Endothelial cell of umbilical vein (primary cell): ENCODE data around the gene DSE. TPM values are rescaled to one million over a fixed set of nuclear protein-coding genes. Genes with fewer than 3 reads are reported as not detected.

Source experiments
- BruUV-seq: library from RNA; stranded (reverse); fragments of 400-500 nt; replicated peaks from 2 replicates; lab custom pipeline; 2021; lab: Mats Ljungman, UMichigan
- CTCF ChIA-PET: fragments of 300-600, 350-600 bp; sonication (Branson Sonifier 250); formaldehyde crosslinking; loops from one replicate; lab custom pipeline; 2021; ENCODE audit warnings: antibody characterized with exemption, inconsistent platforms; lab: Charles Lee
- POLR2A ChIA-PET: fragments of 300-600, 350-600 bp; sonication (Branson Sonifier 250); formaldehyde crosslinking; loops from one replicate; lab custom pipeline; 2021; ENCODE audit warnings: antibody characterized with exemption, inconsistent platforms; lab: Charles Lee
- DNase-seq: peaks from one replicate; pipeline ENCODE4 v3.0.0-alpha.2; 2011; ENCODE audit warnings: low read depth, low spot score
- FAIRE-seq: peaks from 2 replicates; lab custom pipeline; 2011; peaks lifted over from hg19 to GRCh38; lab: Jason Lieb, UNC
- H2AFZ ChIP-seq: 2 replicates; pipeline ENCODE4 v1.6.0; 2012; ENCODE audit warnings: low read depth, low read length, control low read depth, inconsistent platforms
- H3K27ac ChIP-seq: 2 replicates; pipeline ENCODE4 v1.5.1; 2011; ENCODE audit warnings: low read depth, mild to moderate bottlenecking, control low read depth, low read length, moderate library complexity; ENCODE audit not compliant: insufficient read depth
- H3K27me3 ChIP-seq, 2 experiments: 2 replicates each; pipeline versions ENCODE4 v1.6.0 to v1.6.1; 2011; ENCODE audit warnings: low read length in 2 of 2, mixed read lengths in 1 of 2; ENCODE audit not compliant: control insufficient read depth in 2 of 2, insufficient read depth in 2 of 2
- H3K36me3 ChIP-seq, 2 experiments: 2 replicates in 1 of 2; 3 replicates in 1 of 2; pipeline ENCODE4 v1.5.1; 2011; ENCODE audit warnings: low read length in 2 of 2, mild to moderate bottlenecking in 1 of 2, moderate library complexity in 1 of 2; ENCODE audit not compliant: control insufficient read depth in 2 of 2, insufficient read depth in 2 of 2; ENCODE audit errors: extremely low read depth in 1 of 2
- H3K4me1 ChIP-seq: 3 replicates; pipeline ENCODE4 v1.5.1; 2011; ENCODE audit warnings: mild to moderate bottlenecking, low read length; ENCODE audit not compliant: control insufficient read depth, insufficient read depth; ENCODE audit errors: extremely low read depth
- H3K4me2 ChIP-seq: 2 replicates; pipeline ENCODE4 v1.6.1; 2011; ENCODE audit warnings: low read length, control low read depth, mixed read lengths; ENCODE audit not compliant: insufficient read depth
- H3K4me3 ChIP-seq, 3 experiments: fragments of 200-600 bp in 1 of 3; sonication (generic), shearing (Covaris generic) in 1 of 3; replicated peaks in 1 of 3; 2 replicates each; pipeline ENCODE4 v1.5.1; 2011 to 2016; ENCODE audit warnings: control low read depth in 3 of 3, low read length in 3 of 3, mild to moderate bottlenecking in 2 of 3, inconsistent platforms in 1 of 3, low read depth in 1 of 3, moderate library complexity in 1 of 3; ENCODE audit not compliant: insufficient read depth in 1 of 3
- H3K79me2 ChIP-seq: 2 replicates; pipeline ENCODE4 v1.6.0; 2012; ENCODE audit warnings: low read length, inconsistent platforms; ENCODE audit not compliant: control insufficient read depth, insufficient read depth
- H3K9ac ChIP-seq: replicated peaks from 2 replicates; pipeline ENCODE3; 2011; ENCODE audit warnings: low read length, control low read depth; ENCODE audit not compliant: insufficient read depth; ENCODE audit errors: extremely low read depth
- H3K9me1 ChIP-seq: replicated peaks from 3 replicates; pipeline ENCODE4 v1.6.0; 2011; ENCODE audit warnings: mild to moderate bottlenecking, low read length; ENCODE audit not compliant: control insufficient read depth, insufficient read depth; ENCODE audit errors: extremely low read depth
- H3K9me3 ChIP-seq: replicated peaks from 2 replicates; pipeline ENCODE4 v1.5.1; 2012; ENCODE audit warnings: low read length, inconsistent platforms; ENCODE audit not compliant: control insufficient read depth, insufficient read depth
- H4K20me1 ChIP-seq: replicated peaks from 2 replicates; pipeline ENCODE3; 2011; ENCODE audit warnings: mild to moderate bottlenecking, low read length; ENCODE audit not compliant: control insufficient read depth, insufficient read depth; ENCODE audit errors: extremely low read depth
- EZH2 ChIP-seq: IDR thresholded peaks from 2 replicates; pipeline ENCODE4 v1.6.1; 2012; ENCODE audit warnings: borderline replicate concordance, low read depth, mild to moderate bottlenecking, moderate library complexity, low read length, inconsistent platforms; ENCODE audit not compliant: severe bottlenecking
- FOS ChIP-seq: IDR thresholded peaks from 2 replicates; pipeline ENCODE4 v1.6.1; 2011; ENCODE audit warnings: mild to moderate bottlenecking, low read length, moderate library complexity, borderline replicate concordance; ENCODE audit not compliant: insufficient read depth
- GATA2 ChIP-seq: IDR thresholded peaks from 2 replicates; pipeline ENCODE4 v1.7.0; 2011; ENCODE audit warnings: low read depth, mild to moderate bottlenecking, moderate library complexity, mixed read lengths, low read length; ENCODE audit not compliant: insufficient read length, insufficient read depth
- JUN ChIP-seq: IDR thresholded peaks from 2 replicates; pipeline ENCODE4 v1.6.1; 2011; ENCODE audit warnings: borderline replicate concordance, low read depth; ENCODE audit not compliant: insufficient read length, insufficient read depth
- MYC ChIP-seq: IDR thresholded peaks from one replicate; pipeline ENCODE4 v1.6.1; 2011; ENCODE audit warnings: mild to moderate bottlenecking, low read depth, low read length
- POLR2A ChIP-seq: IDR thresholded peaks from 2 replicates; pipeline ENCODE4 v1.6.1; 2012; ENCODE audit warnings: low read depth, mild to moderate bottlenecking, control low read depth, low read length
- POLR2AphosphoS5 ChIP-seq: IDR thresholded peaks from 2 replicates; pipeline ENCODE4 v1.6.1; 2012; ENCODE audit warnings: low read depth, mild to moderate bottlenecking, control low read depth, low read length, moderate library complexity; ENCODE audit not compliant: insufficient read depth
- dilution Hi-C: fragments of 300-500 bp; cut with MboI; formaldehyde crosslinking; loops from one replicate; pipeline ENCODE4 v1.15.0; 2019; ENCODE audit warnings: low sequenced_read_pairs; ENCODE audit not compliant: extremely low pct_ligation_motif_present
- intact Hi-C: fragments of 100-400 bp; cut with micrococcal nuclease; formaldehyde crosslinking; loops from one replicate; pipeline ENCODE4 v1.10.0; 2022
- polyA plus RNA-seq, 4 experiments: library from polyadenylated mRNA; depleted of rRNA in 3 of 4; stranded (reverse) in 3 of 4; unstranded in 1 of 4; fragments of >200 nt; gene quantifications; 2 replicates each; pipeline versions ENCODE4 v1.2.1 to v1.2.3, GENCODE V29; 2011 to 2012; ENCODE audit warnings: missing spikeins in 1 of 4
- total RNA-seq: library from RNA; stranded (reverse); gene quantifications from 2 replicates; pipeline ENCODE4 v1.2.3, GENCODE V29; 2021
- TF ChIP-seq, protein P1 (sequence below): IDR thresholded peaks from 2 replicates; pipeline ENCODE4 v1.6.1; 2011; ENCODE audit not compliant: insufficient read depth, insufficient read length
- TF ChIP-seq, protein P2 (sequence below), 2 donors: IDR thresholded peaks; 1 replicate in 1 of 2; 2 replicates in 1 of 2; pipeline ENCODE4 v1.5.1; 2011; ENCODE audit warnings: low read length in 2 of 2, mild to moderate bottlenecking in 2 of 2, moderate library complexity in 2 of 2, control low read depth in 1 of 2, inconsistent platforms in 1 of 2, low read depth in 1 of 2; ENCODE audit not compliant: insufficient read depth in 1 of 2; ENCODE audit errors: extremely low read depth in 1 of 2

Gene DSE
- total and polyA plus RNA-seq, 2 donors (not counting 3 experiments of a cell fraction or from before 2014, with no cell fraction given), result 12.0 to 25.0 TPM

DNA sequence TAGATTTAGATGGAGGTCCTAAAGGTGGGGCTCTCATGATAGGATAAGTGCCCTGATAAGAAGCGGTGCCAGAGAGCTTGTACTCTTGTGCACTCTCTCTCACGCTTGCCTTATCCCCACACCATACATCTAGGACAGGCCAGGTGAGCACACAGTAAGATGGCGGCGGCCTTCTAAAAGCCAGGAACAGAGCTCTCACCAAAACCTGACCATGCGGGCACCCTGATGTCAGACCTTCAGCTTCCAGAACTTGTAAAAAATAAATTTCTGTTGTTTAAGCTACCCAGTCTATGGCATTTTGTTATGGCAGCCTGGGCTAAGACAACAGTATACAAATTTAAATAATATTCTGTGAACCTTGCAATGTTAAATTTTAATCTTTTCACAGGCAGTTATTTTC is 49.6 kb downstream of the DSE start:
- Histone ChIP-seq H3K36me3 (no peaks in the 10 kb centered on the region), H4K20me1 (no peaks in the 10 kb centered on the region), H3K27me3 (no peaks in the 10 kb centered on the region), H3K4me1 (no peaks in the 10 kb centered on the region), H3K4me2 (no peak overlapping the region), H3K27ac (no peak overlapping the region), H3K9me1 (no peaks in the 10 kb centered on the region), H3K4me3 (no peak overlapping the region), H2AFZ (no peak overlapping the region), H3K79me2 (no peaks in the 10 kb centered on the region), H3K9ac (no peak overlapping the region), H3K9me3 (no peaks in the 10 kb centered on the region)
- FAIRE-seq, result no peak
- TF ChIP-seq POLR2AphosphoS5 (no peak), GATA2 (no peak), POLR2A (no peak), FOS (no peak), JUN (no peak), MYC (no peak), EZH2 (no peak)
- TF ChIP-seq, protein P1, sequence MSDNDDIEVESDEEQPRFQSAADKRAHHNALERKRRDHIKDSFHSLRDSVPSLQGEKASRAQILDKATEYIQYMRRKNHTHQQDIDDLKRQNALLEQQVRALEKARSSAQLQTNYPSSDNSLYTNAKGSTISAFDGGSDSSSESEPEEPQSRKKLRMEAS, result no peak
- TF ChIP-seq, protein P2, sequence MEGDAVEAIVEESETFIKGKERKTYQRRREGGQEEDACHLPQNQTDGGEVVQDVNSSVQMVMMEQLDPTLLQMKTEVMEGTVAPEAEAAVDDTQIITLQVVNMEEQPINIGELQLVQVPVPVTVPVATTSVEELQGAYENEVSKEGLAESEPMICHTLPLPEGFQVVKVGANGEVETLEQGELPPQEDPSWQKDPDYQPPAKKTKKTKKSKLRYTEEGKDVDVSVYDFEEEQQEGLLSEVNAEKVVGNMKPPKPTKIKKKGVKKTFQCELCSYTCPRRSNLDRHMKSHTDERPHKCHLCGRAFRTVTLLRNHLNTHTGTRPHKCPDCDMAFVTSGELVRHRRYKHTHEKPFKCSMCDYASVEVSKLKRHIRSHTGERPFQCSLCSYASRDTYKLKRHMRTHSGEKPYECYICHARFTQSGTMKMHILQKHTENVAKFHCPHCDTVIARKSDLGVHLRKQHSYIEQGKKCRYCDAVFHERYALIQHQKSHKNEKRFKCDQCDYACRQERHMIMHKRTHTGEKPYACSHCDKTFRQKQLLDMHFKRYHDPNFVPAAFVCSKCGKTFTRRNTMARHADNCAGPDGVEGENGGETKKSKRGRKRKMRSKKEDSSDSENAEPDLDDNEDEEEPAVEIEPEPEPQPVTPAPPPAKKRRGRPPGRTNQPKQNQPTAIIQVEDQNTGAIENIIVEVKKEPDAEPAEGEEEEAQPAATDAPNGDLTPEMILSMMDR (IDR thresholded peaks at IDR 0.05; ENCODE audit: extremely low read depth in 1 of 2, insufficient read depth in 1 of 2, low read depth in 1 of 2, low read length in 2 of 2), result no peak
- ChIA-PET CTCF (interaction anchor here (1.0 to 2.9 kb wide), 3 partner anchors 18 to 24 kb away, joined by 3 to 9 read pairs (median 4); no protein-coding TSS in a partner anchor), POLR2A (no interaction called here)
- BruUV-seq, result no TSS peak
- dilution Hi-C loops (no loop called here), intact Hi-C loops (no loop called here)
- DNase-seq, result no peak
